ENCODE data around the gene PLPP4. TPM values are rescaled to one million over a fixed set of nuclear protein-coding genes. Genes with fewer than 3 reads are reported as not detected.

The PLPP4 gene
- total RNA-seq, 4 donors from 2014 or later, result 0.54 to 2.7 TPM; not detected in 2

- TF ChIP-seq, protein P1, sequence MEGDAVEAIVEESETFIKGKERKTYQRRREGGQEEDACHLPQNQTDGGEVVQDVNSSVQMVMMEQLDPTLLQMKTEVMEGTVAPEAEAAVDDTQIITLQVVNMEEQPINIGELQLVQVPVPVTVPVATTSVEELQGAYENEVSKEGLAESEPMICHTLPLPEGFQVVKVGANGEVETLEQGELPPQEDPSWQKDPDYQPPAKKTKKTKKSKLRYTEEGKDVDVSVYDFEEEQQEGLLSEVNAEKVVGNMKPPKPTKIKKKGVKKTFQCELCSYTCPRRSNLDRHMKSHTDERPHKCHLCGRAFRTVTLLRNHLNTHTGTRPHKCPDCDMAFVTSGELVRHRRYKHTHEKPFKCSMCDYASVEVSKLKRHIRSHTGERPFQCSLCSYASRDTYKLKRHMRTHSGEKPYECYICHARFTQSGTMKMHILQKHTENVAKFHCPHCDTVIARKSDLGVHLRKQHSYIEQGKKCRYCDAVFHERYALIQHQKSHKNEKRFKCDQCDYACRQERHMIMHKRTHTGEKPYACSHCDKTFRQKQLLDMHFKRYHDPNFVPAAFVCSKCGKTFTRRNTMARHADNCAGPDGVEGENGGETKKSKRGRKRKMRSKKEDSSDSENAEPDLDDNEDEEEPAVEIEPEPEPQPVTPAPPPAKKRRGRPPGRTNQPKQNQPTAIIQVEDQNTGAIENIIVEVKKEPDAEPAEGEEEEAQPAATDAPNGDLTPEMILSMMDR (IDR thresholded peaks at IDR 0.05), result no peak
- TF ChIP-seq POLR2A (IDR thresholded peaks at IDR 0.05), result no peak
- Histone ChIP-seq H3K27me3 (no peaks in the 10 kb centered on the region), H3K27ac (no peak overlapping the region), H3K4me1 (no peaks in the 10 kb centered on the region), H3K4me3 (replicated peaks in 1 of 3) (no peak overlapping the region), H3K9me3 (no peaks in the 10 kb centered on the region), H3K36me3 (no peaks in the 10 kb centered on the region)
- no peak for DNase-seq
- intact Hi-C loops (cut with DNase I), result no loop called here
- 70 to 88% methylated on average over 3 of the region's 3 CpGs for WGBS, 2 donors
Measured at GRCh38 chr10:120477743-120478141, 20.7 kb downstream of the PLPP4 start.

- H3K36me3 ChIP-seq, result no peaks in the 10 kb centered on the region
Measured at GRCh38 chr10:120478386-120478785, 21.4 kb downstream of the PLPP4 start.

DNA sequence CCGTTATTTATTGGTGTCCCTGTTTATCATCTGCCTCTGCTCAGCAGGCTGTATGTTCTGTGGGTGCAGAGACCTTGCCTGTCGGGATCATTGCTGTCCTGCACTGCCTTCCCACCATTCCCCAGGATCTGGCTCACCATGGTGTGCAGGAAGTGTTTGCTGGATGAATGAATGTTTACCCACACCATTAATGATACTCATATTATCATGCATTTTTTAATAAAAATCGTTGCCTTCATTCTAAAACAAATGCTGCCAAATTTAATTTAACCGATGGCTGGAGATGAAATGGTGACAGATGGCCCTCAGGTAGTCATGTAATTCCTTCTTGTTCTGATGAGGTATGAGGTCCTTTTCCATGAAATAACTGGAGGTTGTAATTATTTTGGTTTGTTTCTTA, 22.5 kb downstream of the PLPP4 start:
- 88 to 90% methylated on average over 4 of the region's 4 CpGs for WGBS, 2 donors
- H3K27me3 ChIP-seq, result no peaks in the 10 kb centered on the region
- intact Hi-C loops (cut with DNase I), result no loop called here
- TF ChIP-seq POLR2A (IDR thresholded peaks at IDR 0.05), result no peak
- TF ChIP-seq, protein P1 (IDR thresholded peaks at IDR 0.05), result no peak
- H3K9me3 ChIP-seq, result no peaks in the 10 kb centered on the region
- H3K27ac ChIP-seq, result no peak overlapping the region
- DNase-seq, result no peak
- H3K4me1 ChIP-seq, result no peaks in the 10 kb centered on the region
- H3K4me3 ChIP-seq (replicated peaks in 1 of 3), result no peak overlapping the region
- no peaks in the 10 kb centered on the region for H3K36me3 ChIP-seq

More at GRCh38 chr10:120478386-120478785, 21.4 kb downstream of the PLPP4 start:
- no peaks in the 10 kb centered on the region for H3K9me3 ChIP-seq
- DNase-seq, result no peak
- intact Hi-C loops (cut with DNase I), result no loop called here
- no peaks in the 10 kb centered on the region for H3K4me1 ChIP-seq
- TF ChIP-seq POLR2A (IDR thresholded peaks at IDR 0.05), result no peak
- TF ChIP-seq, protein P1 (IDR thresholded peaks at IDR 0.05), result no peak
- no peak overlapping the region for H3K27ac ChIP-seq
- no peaks in the 10 kb centered on the region for H3K27me3 ChIP-seq
- H3K4me3 ChIP-seq (replicated peaks in 1 of 3), result no peak overlapping the region

GRCh38 chr10:120480065-120480600, 23.1 kb downstream of the PLPP4 start:
- H3K27me3 ChIP-seq, result no peaks in the 10 kb centered on the region
- 71 to 75% methylated on average over 4 of the region's 4 CpGs for WGBS, 2 donors
- H3K9me3 ChIP-seq, result no peaks in the 10 kb centered on the region
- no peak overlapping the region for H3K27ac ChIP-seq
- no peak overlapping the region for H3K4me3 ChIP-seq (replicated peaks in 1 of 3)
- no peak for DNase-seq
- H3K36me3 ChIP-seq, result no peaks in the 10 kb centered on the region
- H3K4me1 ChIP-seq, result no peaks in the 10 kb centered on the region
- intact Hi-C loops (cut with DNase I), result no loop called here
- TF ChIP-seq, protein P1 (IDR thresholded peaks at IDR 0.05), result no peak
- TF ChIP-seq POLR2A (IDR thresholded peaks at IDR 0.05), result no peak

GRCh38 chr10:120480848-120481247, 23.8 kb downstream of the PLPP4 start:
- 100% methylated on average over 1 of the region's 1 CpG for WGBS, 2 donors
- intact Hi-C loops (cut with DNase I), result no loop called here
- Histone ChIP-seq H3K27me3 (no peaks in the 10 kb centered on the region), H3K36me3 (no peaks in the 10 kb centered on the region), H3K4me1 (no peaks in the 10 kb centered on the region), H3K27ac (no peak overlapping the region), H3K4me3 (replicated peaks in 1 of 3) (no peak overlapping the region), H3K9me3 (no peaks in the 10 kb centered on the region)
- TF ChIP-seq, protein P1 (IDR thresholded peaks at IDR 0.05), result no peak
- no peak for TF ChIP-seq POLR2A (IDR thresholded peaks at IDR 0.05)
- no peak for DNase-seq
